ENCODE results near the gene LAPTM5. TPM values are rescaled to one million over a fixed set of nuclear protein-coding genes. Genes with fewer than 3 reads are reported as not detected.

The LAPTM5 gene
- total RNA-seq, 1 experiment from 2014 or later, result 0.15 TPM

GRCh38 chr1:30777060-30777903 is 19.7 kb upstream of the LAPTM5 start:
- no peak for TF ChIP-seq CTCF (conservative IDR thresholded peaks at IDR 0.05)
- Histone ChIP-seq H3K79me2 (ENCODE audit: insufficient read depth, low read length) (no peaks in the 10 kb centered on the region), H4K20me1 (ENCODE audit: control insufficient read depth, insufficient read depth, insufficient read length) (no peaks in the 10 kb centered on the region), H3K23ac (ENCODE audit: insufficient read length, low read depth, low read length) (no peak overlapping the region), H3K27ac (ENCODE audit: insufficient read length, low read depth, low read length) (no peak overlapping the region), H3K56ac (ENCODE audit: insufficient read length, low read depth, low read length) (no peak overlapping the region), H3K9me3 (ENCODE audit: control insufficient read depth, low read depth, low read length) (no peaks in the 10 kb centered on the region), H2AK5ac (ENCODE audit: insufficient read length, low read length) (no peak overlapping the region), H2BK120ac (ENCODE audit: low read depth, low read length, poor library complexity, severe bottlenecking) (no peak overlapping the region), H3K79me1 (ENCODE audit: insufficient read depth, low read depth, low read length, poor library complexity, severe bottlenecking) (no peaks in the 10 kb centered on the region), H3K4me2 (ENCODE audit: insufficient read depth, insufficient read length, low read length) (no peak overlapping the region), H4K91ac (ENCODE audit: insufficient read length, low read depth, low read length) (no peak overlapping the region), H2AFZ (ENCODE audit: low read length) (no peak overlapping the region), H3K14ac (ENCODE audit: insufficient read depth, low read length) (no peak overlapping the region), H2BK15ac (ENCODE audit: low read depth, low read length) (no peak overlapping the region), H4K5ac (ENCODE audit: insufficient read length, low read depth, low read length) (no peak overlapping the region), H3T11ph (ENCODE audit: low read length) (no peak overlapping the region), H3K18ac (ENCODE audit: insufficient read length, low read depth, low read length) (no peak overlapping the region), H4K8ac (replicated peaks; ENCODE audit: insufficient read length, low read depth, low read length) (no peak overlapping the region), H3K4me1 (ENCODE audit: insufficient read depth, low read length) (no peaks in the 10 kb centered on the region), H3K27me3 (ENCODE audit: insufficient read depth, low read length) (no peaks in the 10 kb centered on the region; the same call in 1 of the 2 replicates), H2BK20ac (ENCODE audit: low read depth, low read length, poor library complexity, severe bottlenecking) (no peak overlapping the region), H3K9ac (ENCODE audit: extremely low read depth, insufficient read length, low read length) (no peak overlapping the region), H2BK12ac (ENCODE audit: insufficient read length, low read depth, low read length) (no peak overlapping the region), H3K23me2 (ENCODE audit: insufficient read length, low read depth, low read length, poor library complexity, severe bottlenecking) (no peaks in the 10 kb centered on the region), H2BK5ac (ENCODE audit: insufficient read length, low read length) (no peak overlapping the region), H3K4ac (ENCODE audit: low read depth, low read length) (no peak overlapping the region)
- Mint-ChIP-seq H3K9me3 (no peaks in the 10 kb centered on the region), H3K4me3 (no peak overlapping the region), H3K36me3 (ENCODE audit: insufficient read depth in 1 of 3, low read depth in 3 of 3) (no peaks in the 10 kb centered on the region), H3K4me1 (peaks cover 4 to 19% of the 10 kb centered on the region in 2 experiments), H3K27me3 (ENCODE audit: low read depth) (peaks cover 18% of the 10 kb centered on the region), H3K27ac (no peak overlapping the region)
- WGBS (ENCODE audit: extremely low coverage, insufficient read length, low lambda C conversion rate), result no CpG with 5 or more reads among the region's 23 CpGs
- DNase-seq, result no peak
